Neural progenitor cell (in vitro differentiated cells): Measurements from ENCODE around the gene MDN1. TPM values are rescaled to one million over a fixed set of nuclear protein-coding genes. Genes with fewer than 3 reads are reported as not detected.

Source experiments
- DNase-seq: peaks from one replicate; pipeline ENCODE4 v3.0.0-alpha.2; 2016; ENCODE audit warnings: low spot score
- H2AFZ ChIP-seq: fragments of 200-600 bp; sonication (generic); replicated peaks from 2 replicates; pipeline ENCODE4 v1.6.1; 2016; ENCODE audit warnings: antibody characterized with exemption
- H3F3A ChIP-seq: fragments of 200-600 bp; sonication (generic); 2 replicates; pipeline ENCODE4 v1.6.1; 2016; ENCODE audit warnings: antibody characterized with exemption, low read depth
- H3K27ac ChIP-seq: fragments of 200-600 bp; sonication (generic); 2 replicates; pipeline ENCODE4 v1.5.1; 2016; ENCODE audit warnings: mild to moderate bottlenecking
- H3K27me3 ChIP-seq: fragments of 200-600 bp; sonication (generic); 2 replicates; pipeline ENCODE4 v1.6.1; 2016; ENCODE audit warnings: mild to moderate bottlenecking, moderate library complexity
- H3K36me3 ChIP-seq: fragments of 200-600 bp; sonication (generic); 2 replicates; pipeline ENCODE4 v1.5.1; 2016
- H3K4me1 ChIP-seq: fragments of 200-600 bp; sonication (generic); 2 replicates; pipeline ENCODE4 v1.6.1; 2016; ENCODE audit warnings: mixed run types
- H3K4me2 ChIP-seq: fragments of 200-600 bp; sonication (generic); 2 replicates; pipeline ENCODE4 v1.6.1; 2016
- H3K4me3 ChIP-seq: fragments of 200-600 bp; sonication (generic); 2 replicates; pipeline ENCODE4 v1.5.1; 2016
- H3K79me2 ChIP-seq: fragments of 200-600 bp; sonication (generic); 2 replicates; pipeline ENCODE4 v1.6.1; 2016; ENCODE audit warnings: low read depth
- H3K9ac ChIP-seq: fragments of 200-600 bp; sonication (generic); 2 replicates; pipeline ENCODE4 v1.6.1; 2016
- H3K9me3 ChIP-seq: fragments of 200-600 bp; sonication (generic); 2 replicates; pipeline ENCODE4 v1.5.1; 2016; ENCODE audit warnings: low read depth
- H4K20me1 ChIP-seq: fragments of 200-600 bp; sonication (generic); 2 replicates; pipeline ENCODE4 v1.6.1; 2016; ENCODE audit warnings: low read depth
- H3K27ac Mint-ChIP-seq: 3 replicates; pipeline ENCODE4 v1.8.0; 2021; ENCODE audit warnings: mixed read lengths
- H3K27me3 Mint-ChIP-seq: 2 replicates; pipeline ENCODE4 v1.8.0; 2022; ENCODE audit warnings: low read depth, mild to moderate bottlenecking, inconsistent platforms, moderate library complexity, mixed read lengths; ENCODE audit not compliant: insufficient read depth
- H3K36me3 Mint-ChIP-seq: 3 replicates; pipeline ENCODE4 v1.8.0; 2021; ENCODE audit warnings: mixed read lengths
- H3K4me1 Mint-ChIP-seq: 3 replicates; pipeline ENCODE4 v1.8.0; 2021; ENCODE audit warnings: mixed read lengths
- H3K4me3 Mint-ChIP-seq: 3 replicates; pipeline ENCODE4 v1.8.0; 2021; ENCODE audit warnings: mild to moderate bottlenecking, moderate library complexity, mixed read lengths
- H3K9me3 Mint-ChIP-seq: 3 replicates; pipeline ENCODE4 v1.8.0; 2020; ENCODE audit warnings: mixed read lengths
- EZH2 ChIP-seq: fragments of 200-600 bp; sonication (generic); IDR thresholded peaks from 2 replicates; pipeline ENCODE4 v1.6.1; 2017; ENCODE audit warnings: antibody characterized with exemption, mild to moderate bottlenecking, moderate library complexity
- EZH2phosphoT487 ChIP-seq: fragments of 200-600 bp; sonication (generic); IDR thresholded peaks from 2 replicates; pipeline ENCODE4 v1.6.1; 2017; ENCODE audit warnings: antibody characterized with exemption
- total RNA-seq: library from RNA; depleted of rRNA; stranded (reverse); fragments of >200 nt; gene quantifications from 2 replicates; pipeline ENCODE4 v1.2.3, GENCODE V29; 2015; ENCODE audit warnings: low replicate concordance
- TF ChIP-seq, protein P1 (sequence below): fragments of 200-600 bp; sonication (generic); IDR thresholded peaks from 2 replicates; pipeline ENCODE4 v1.5.1; 2017; ENCODE audit warnings: antibody characterized with exemption, mild to moderate bottlenecking

Gene MDN1
- total RNA-seq, 1 donor from 2014 or later, result 40.7 TPM

GRCh38 chr6:89729818-89730217, 89.8 kb downstream of the MDN1 start:
- Histone ChIP-seq H3K9ac (no peak overlapping the region), H3K4me2 (no peak overlapping the region), H3K4me1 (no peaks in the 10 kb centered on the region), H2AFZ (no peak overlapping the region), H3K27ac (no peak overlapping the region), H3F3A (no peaks in the 10 kb centered on the region), H3K27me3 (no peaks in the 10 kb centered on the region), H4K20me1 (no peaks in the 10 kb centered on the region), H3K9me3 (no peaks in the 10 kb centered on the region), H3K4me3 (no peak overlapping the region), H3K36me3 (peaks cover 9% of the 10 kb centered on the region), H3K79me2 (no peaks in the 10 kb centered on the region)
- Mint-ChIP-seq H3K4me1 (no peaks in the 10 kb centered on the region), H3K4me3 (no peak overlapping the region), H3K27me3 (no peaks in the 10 kb centered on the region), H3K36me3 (peaks cover 36% of the 10 kb centered on the region), H3K27ac (no peak overlapping the region), H3K9me3 (no peaks in the 10 kb centered on the region)
- DNase-seq, result no peak
- TF ChIP-seq, protein P1, sequence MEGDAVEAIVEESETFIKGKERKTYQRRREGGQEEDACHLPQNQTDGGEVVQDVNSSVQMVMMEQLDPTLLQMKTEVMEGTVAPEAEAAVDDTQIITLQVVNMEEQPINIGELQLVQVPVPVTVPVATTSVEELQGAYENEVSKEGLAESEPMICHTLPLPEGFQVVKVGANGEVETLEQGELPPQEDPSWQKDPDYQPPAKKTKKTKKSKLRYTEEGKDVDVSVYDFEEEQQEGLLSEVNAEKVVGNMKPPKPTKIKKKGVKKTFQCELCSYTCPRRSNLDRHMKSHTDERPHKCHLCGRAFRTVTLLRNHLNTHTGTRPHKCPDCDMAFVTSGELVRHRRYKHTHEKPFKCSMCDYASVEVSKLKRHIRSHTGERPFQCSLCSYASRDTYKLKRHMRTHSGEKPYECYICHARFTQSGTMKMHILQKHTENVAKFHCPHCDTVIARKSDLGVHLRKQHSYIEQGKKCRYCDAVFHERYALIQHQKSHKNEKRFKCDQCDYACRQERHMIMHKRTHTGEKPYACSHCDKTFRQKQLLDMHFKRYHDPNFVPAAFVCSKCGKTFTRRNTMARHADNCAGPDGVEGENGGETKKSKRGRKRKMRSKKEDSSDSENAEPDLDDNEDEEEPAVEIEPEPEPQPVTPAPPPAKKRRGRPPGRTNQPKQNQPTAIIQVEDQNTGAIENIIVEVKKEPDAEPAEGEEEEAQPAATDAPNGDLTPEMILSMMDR, result no peak
- TF ChIP-seq EZH2, result no peak
- no peak for TF ChIP-seq EZH2phosphoT487

DNA sequence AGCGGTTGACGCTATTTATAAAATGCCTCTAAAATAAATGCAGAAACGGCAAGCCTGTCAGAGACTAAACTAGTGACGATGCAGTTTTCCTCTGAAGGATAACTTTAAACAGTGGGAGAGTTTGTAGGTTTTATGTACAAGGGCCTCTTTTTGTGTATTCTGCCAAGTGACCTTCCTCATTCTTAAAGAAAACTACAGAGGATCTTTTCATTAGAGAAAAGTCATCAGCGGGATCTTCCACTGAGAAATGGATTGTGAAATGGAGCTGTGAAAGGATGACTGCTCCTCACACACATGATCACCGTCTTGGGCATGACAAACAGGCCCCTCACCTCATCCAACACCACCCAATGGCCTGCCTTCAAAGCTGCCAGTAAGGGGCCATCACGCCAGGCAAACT, 92.1 kb downstream of the MDN1 start:
- Mint-ChIP-seq H3K27ac (no peak overlapping the region), H3K36me3 (peaks cover 39% of the 10 kb centered on the region), H3K27me3 (no peaks in the 10 kb centered on the region), H3K9me3 (no peaks in the 10 kb centered on the region), H3K4me1 (no peaks in the 10 kb centered on the region), H3K4me3 (no peak overlapping the region)
- Histone ChIP-seq H2AFZ (no peak overlapping the region), H3K79me2 (no peaks in the 10 kb centered on the region), H3K27me3 (no peaks in the 10 kb centered on the region), H3K9me3 (no peaks in the 10 kb centered on the region), H3K4me2 (no peak overlapping the region), H3K4me1 (no peaks in the 10 kb centered on the region), H3K4me3 (no peak overlapping the region), H3K36me3 (peaks cover 10% of the 10 kb centered on the region), H3K27ac (no peak overlapping the region), H4K20me1 (no peaks in the 10 kb centered on the region), H3K9ac (no peak overlapping the region), H3F3A (no peaks in the 10 kb centered on the region)
- no peak for DNase-seq
- TF ChIP-seq EZH2phosphoT487 (no peak), EZH2 (no peak)
- TF ChIP-seq, protein P1, result no peak

- H3K4me3 ChIP-seq, result no peak overlapping the region
- no peaks in the 10 kb centered on the region for H3K4me1 ChIP-seq
- H3K4me3 Mint-ChIP-seq, result no peak overlapping the region
- DNase-seq, result no peak
- no peak overlapping the region for H2AFZ ChIP-seq
- H3K79me2 ChIP-seq, result no peaks in the 10 kb centered on the region
- H3K4me1 Mint-ChIP-seq, result no peaks in the 10 kb centered on the region
- H4K20me1 ChIP-seq, result no peaks in the 10 kb centered on the region
- TF ChIP-seq EZH2 (no peak), EZH2phosphoT487 (no peak)
- TF ChIP-seq, protein P1, result no peak
- no peaks in the 10 kb centered on the region for H3K27me3 ChIP-seq
- peaks cover 10% of the 10 kb centered on the region for H3K36me3 ChIP-seq
- H3K27ac ChIP-seq, result no peak overlapping the region
- no peaks in the 10 kb centered on the region for H3K9me3 ChIP-seq
- no peak overlapping the region for H3K27ac Mint-ChIP-seq
- no peaks in the 10 kb centered on the region for H3F3A ChIP-seq
- peaks cover 28% of the 10 kb centered on the region for H3K36me3 Mint-ChIP-seq
- H3K9me3 Mint-ChIP-seq, result no peaks in the 10 kb centered on the region
- no peak overlapping the region for H3K4me2 ChIP-seq
- no peak overlapping the region for H3K9ac ChIP-seq
- H3K27me3 Mint-ChIP-seq, result no peaks in the 10 kb centered on the region
Observed at GRCh38 chr6:89724981-89725380, 94.6 kb downstream of the MDN1 start.

DNA sequence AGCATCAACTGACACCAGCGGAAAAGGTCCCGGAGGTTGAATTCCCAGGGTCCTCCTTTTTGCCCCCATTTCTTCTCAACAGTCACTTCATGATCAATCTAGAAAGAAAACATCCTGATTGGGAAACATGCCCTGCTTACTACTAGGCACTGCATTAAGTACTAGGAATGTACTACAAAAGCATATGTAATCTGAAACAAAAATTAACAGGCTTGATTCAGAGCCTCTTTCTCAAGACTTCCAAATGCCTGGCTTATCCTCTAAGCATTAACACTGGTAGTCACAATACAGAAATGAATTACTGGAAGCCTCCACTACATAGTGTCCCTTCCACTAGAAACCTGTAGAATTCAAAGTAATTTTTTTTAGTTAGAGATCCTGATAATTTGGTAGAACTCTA, 96.5 kb downstream of the MDN1 start:
- H3K4me3 Mint-ChIP-seq, result no peak overlapping the region
- Histone ChIP-seq H3K27me3 (no peaks in the 10 kb centered on the region), H3K36me3 (peaks cover 10% of the 10 kb centered on the region), H3K4me3 (no peak overlapping the region), H3K9ac (no peak overlapping the region), H3F3A (no peaks in the 10 kb centered on the region), H3K4me1 (no peaks in the 10 kb centered on the region), H3K9me3 (no peaks in the 10 kb centered on the region), H3K27ac (no peak overlapping the region), H4K20me1 (no peaks in the 10 kb centered on the region), H3K79me2 (no peaks in the 10 kb centered on the region), H3K4me2 (no peak overlapping the region), H2AFZ (no peak overlapping the region)
- H3K27ac Mint-ChIP-seq, result no peak overlapping the region
- H3K27me3 Mint-ChIP-seq, result no peaks in the 10 kb centered on the region
- TF ChIP-seq EZH2 (no peak), EZH2phosphoT487 (no peak)
- TF ChIP-seq, protein P1, result no peak
- DNase-seq, result no peak
- no peaks in the 10 kb centered on the region for H3K4me1 Mint-ChIP-seq
- peaks cover 31% of the 10 kb centered on the region for H3K36me3 Mint-ChIP-seq
- no peaks in the 10 kb centered on the region for H3K9me3 Mint-ChIP-seq
